ENCODE results near the gene MTOR.
A peak's percentile ranks its signal among the peaks of the same experiment; 100 is the strongest.
"Not testable (repeated sequence)": the region's sequence is repeated elsewhere in the genome, so short reads cannot be mapped to it uniquely, and the experiment has no call there.

The MTOR gene

GRCh38 chr1:11101347-11101746 is 161.0 kb downstream of the MTOR start:
- no peak for TF ChIP-seq CTCF (IDR thresholded peaks at IDR 0.05; ENCODE audit: low read depth, low read length)
- H3K4me3 ChIP-seq (ENCODE audit: low read depth, low read length), result no peak overlapping the region

- H3K4me3 ChIP-seq (ENCODE audit: low read depth, low read length), result not testable (repeated sequence)
Measured at GRCh38 chr1:11100806-11101205, 161.5 kb downstream of the MTOR start.

GRCh38 chr1:11100149-11100493 is 162.2 kb downstream of the MTOR start:
- no peak for TF ChIP-seq CTCF (IDR thresholded peaks at IDR 0.05; ENCODE audit: low read depth, low read length)

GRCh38 chr1:11099310-11100148 is 162.8 kb downstream of the MTOR start, which contains the start of gene EXOSC10:
Gene EXOSC10, minus strand, starts transcription at chr1:11099869. Its CDS starts 38 bp downstream, at chr1:11099831.
- H3K4me3 ChIP-seq (ENCODE audit: low read depth, low read length), result peak within 1 kb of the TSS; percentile 94
- no peak for TF ChIP-seq CTCF (IDR thresholded peaks at IDR 0.05; ENCODE audit: low read depth, low read length)

More at GRCh38 chr1:11100149-11100493, 162.2 kb downstream of the MTOR start:
- peak overlapping the region; percentile 94 for H3K4me3 ChIP-seq (ENCODE audit: low read depth, low read length)

- TF ChIP-seq CTCF (IDR thresholded peaks at IDR 0.05; ENCODE audit: low read depth, low read length), result no peak
- H3K4me3 ChIP-seq (ENCODE audit: low read depth, low read length), result peak overlapping the region; percentile 94
Measured at GRCh38 chr1:11098931-11099309, 163.4 kb downstream of the MTOR start.

GRCh38 chr1:11083784-11084183 is 178.6 kb downstream of the MTOR start:
- H3K4me3 ChIP-seq (ENCODE audit: low read depth, low read length), result not testable (repeated sequence)

GRCh38 chr1:11080931-11081330 is 181.4 kb downstream of the MTOR start:
- no peak for TF ChIP-seq CTCF (IDR thresholded peaks at IDR 0.05; ENCODE audit: low read depth, low read length)

GRCh38 chr1:11078631-11079030 is 183.7 kb downstream of the MTOR start:
- TF ChIP-seq CTCF (IDR thresholded peaks at IDR 0.05; ENCODE audit: low read depth, low read length), result no peak
- no peak overlapping the region for H3K4me3 ChIP-seq (ENCODE audit: low read depth, low read length)

More at GRCh38 chr1:11080931-11081330, 181.4 kb downstream of the MTOR start:
- no peak overlapping the region for H3K4me3 ChIP-seq (ENCODE audit: low read depth, low read length)

- H3K4me3 ChIP-seq (ENCODE audit: low read depth, low read length), result not testable (repeated sequence)
Measured at GRCh38 chr1:11073398-11073797, 189.0 kb downstream of the MTOR start.

Measured in WI38 (cell line).